H1 (cell line): ENCODE data around the gene ENTR1. TPM values are rescaled to one million over a fixed set of nuclear protein-coding genes. Genes with fewer than 3 reads are reported as not detected.
A peak's percentile ranks its signal among the peaks of the same experiment; 100 is the strongest.

Experiments
- ASH2L ChIP-seq: fragments of 200-600, 300-600 bp; sonication (generic); IDR thresholded peaks from one replicate; pipeline ENCODE4 v1.7.1; 2017; ENCODE audit warnings: low read length
- BACH1 ChIP-seq: IDR thresholded peaks from 2 replicates; pipeline ENCODE4 v1.6.1; 2012; ENCODE audit warnings: low read length, improper control_type of control experiment
- BCL11A ChIP-seq, 2 experiments: IDR thresholded peaks; one replicate each; pipeline ENCODE4 v1.6.1; 2011; ENCODE audit warnings: low read depth in 2 of 2, low read length in 2 of 2, mild to moderate bottlenecking in 2 of 2
- BRCA1 ChIP-seq: IDR thresholded peaks from 2 replicates; pipeline ENCODE4 v1.6.1; 2012; ENCODE audit warnings: low read depth, low read length, improper control_type of control experiment
- CBX8 ChIP-seq: fragments of 300-800, 300-1000 bp; sonication (generic); IDR thresholded peaks from 2 replicates; pipeline ENCODE4 v1.7.1; 2016; ENCODE audit warnings: low read depth, low read length, borderline replicate concordance
- EGR1 ChIP-seq: IDR thresholded peaks from 2 replicates; pipeline ENCODE4 v1.6.1; 2011; ENCODE audit warnings: low read depth, low read length, borderline replicate concordance
- EP300 ChIP-seq, 2 experiments: IDR thresholded peaks; 1 replicate in 1 of 2; 2 replicates in 1 of 2; pipeline ENCODE4 v1.6.1; 2011 to 2012; ENCODE audit warnings: low read depth in 2 of 2, low read length in 2 of 2, mild to moderate bottlenecking in 2 of 2, borderline replicate concordance in 1 of 2, inconsistent platforms in 1 of 2, moderate library complexity in 1 of 2
- GABPA ChIP-seq: IDR thresholded peaks from 2 replicates; pipeline ENCODE4 v1.6.1; 2011; ENCODE audit warnings: mild to moderate bottlenecking, low read length, moderate library complexity, borderline replicate concordance; ENCODE audit not compliant: insufficient read depth
- GTF2F1 ChIP-seq: IDR thresholded peaks from 2 replicates; pipeline ENCODE4 v1.6.1; 2012; ENCODE audit warnings: low read depth, low read length, improper control_type of control experiment, borderline replicate concordance
- JUN ChIP-seq: IDR thresholded peaks from 2 replicates; pipeline ENCODE4 v1.6.1; 2011; ENCODE audit warnings: low read depth, mild to moderate bottlenecking, improper control_type of control experiment, low read length
- RAD21 ChIP-seq, 2 experiments: IDR thresholded peaks in 1 of 2; conservative IDR thresholded peaks in 1 of 2; 2 replicates each; pipeline ENCODE4 v1.6.1; 2011; ENCODE audit warnings: low read depth in 2 of 2, low read length in 2 of 2, improper control_type of control experiment in 1 of 2, inconsistent platforms in 1 of 2, mild to moderate bottlenecking in 1 of 2, moderate library complexity in 1 of 2
- SIN3A ChIP-seq, 2 experiments: IDR thresholded peaks in 1 of 2; conservative IDR thresholded peaks in 1 of 2; 2 replicates each; pipeline ENCODE4 v1.6.1; 2011 to 2012; ENCODE audit warnings: low read length in 2 of 2, improper control_type of control experiment in 1 of 2, low read depth in 1 of 2, mild to moderate bottlenecking in 1 of 2
- SP1 ChIP-seq: IDR thresholded peaks from 2 replicates; pipeline ENCODE4 v1.6.1; 2011; ENCODE audit warnings: low read depth, low read length
- SP4 ChIP-seq: IDR thresholded peaks from 2 replicates; pipeline ENCODE4 v1.6.1; 2012; ENCODE audit warnings: low read length, inconsistent platforms
- TAF7 ChIP-seq: optimal IDR thresholded peaks from 2 replicates; pipeline ENCODE3; 2011; ENCODE audit warnings: low read depth, mild to moderate bottlenecking, inconsistent platforms, low read length, moderate library complexity, borderline replicate concordance
- YY1 ChIP-seq: IDR thresholded peaks from 2 replicates; pipeline ENCODE4 v1.6.1; 2011; ENCODE audit warnings: low read depth, mild to moderate bottlenecking, low read length
- ZNF274 ChIP-seq: IDR thresholded peaks from 2 replicates; pipeline ENCODE4 v1.7.0; 2012; ENCODE audit warnings: low read length, borderline replicate concordance; ENCODE audit errors: extremely low read depth
- polyA plus RNA-seq, 7 experiments: library from polyadenylated mRNA; depleted of rRNA in 3 of 7; stranded (reverse) in 5 of 7; unstranded in 2 of 7; fragments of >200 nt in 5 of 7; fragments of 200-250 nt in 2 of 7; gene quantifications; 1 replicate in 5 of 7; 2 replicates in 1 of 7; 4 replicates in 1 of 7; pipeline versions ENCODE4 v1.2.1 to v1.2.3, GENCODE V29; 2011 to 2013; ENCODE audit warnings: missing spikeins in 2 of 7, mixed read lengths in 2 of 7
- total RNA-seq: library from RNA; stranded (reverse); fragmentation: NEBNext Ultra II Directional; extraction: Animal tissue kit (Norgen Biotek cat#: 25700); gene quantifications from 2 replicates; pipeline ENCODE4 v1.2.1, GENCODE V29; 2021
- TF ChIP-seq, protein P1 (sequence below): IDR thresholded peaks from 2 replicates; pipeline ENCODE4 v1.6.1; 2012; ENCODE audit warnings: inconsistent platforms
- TF ChIP-seq, protein P2 (sequence below): IDR thresholded peaks from 2 replicates; pipeline ENCODE4 v1.6.1; 2012; ENCODE audit warnings: inconsistent platforms

ENTR1 gene
- total and polyA plus RNA-seq, 2 of the 8 experiments (the other 6 are each of a cell fraction or from before 2014, with no cell fraction given) = 65.2 to 102 TPM

DNA sequence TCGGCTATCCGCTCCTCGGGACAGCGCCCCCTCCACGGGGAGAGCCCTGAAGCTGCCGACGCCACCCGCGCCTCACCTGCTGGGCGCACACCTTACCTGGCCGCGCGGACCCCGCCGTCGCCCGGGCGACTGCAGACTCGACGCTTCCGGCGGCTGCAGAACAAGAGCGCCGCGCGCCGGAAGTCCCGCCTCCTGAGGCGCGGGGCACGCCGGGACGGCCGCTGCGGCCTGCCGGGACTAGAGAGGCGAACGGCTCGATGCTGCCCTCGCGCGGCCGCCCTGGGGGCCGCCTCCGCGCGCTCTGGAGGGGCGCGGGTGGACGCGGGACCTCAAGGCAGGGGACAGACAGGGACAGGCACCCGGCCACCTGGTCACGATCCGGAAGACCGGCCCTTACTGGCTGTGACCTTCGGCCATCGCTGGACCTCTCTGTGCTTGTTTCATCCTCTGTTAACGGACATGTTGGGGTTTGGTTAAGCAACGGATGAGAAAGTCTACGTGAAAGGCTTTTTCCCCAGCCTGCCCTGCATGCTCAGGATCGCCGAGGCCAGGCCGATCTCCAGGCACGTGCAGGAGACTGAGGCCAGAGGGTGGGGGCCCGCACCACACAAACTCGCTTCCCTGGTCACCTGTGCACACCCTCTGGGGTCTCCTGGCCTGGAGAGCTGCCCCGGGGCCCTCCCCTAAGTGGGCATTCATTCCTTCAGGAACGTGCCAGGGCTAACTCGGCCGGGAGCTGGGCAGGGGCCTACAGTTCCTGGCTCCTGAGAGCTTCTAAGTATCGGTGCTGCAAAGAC lies 10.2 kb downstream of the ENTR1 start, which contains the start of gene SNAPC4 (continued):
- TF ChIP-seq SIN3A (conservative IDR thresholded peaks at IDR 0.05 in 1 of 2, IDR thresholded peaks at IDR 0.05 in 1 of 2; ENCODE audit: low read depth in 1 of 2, low read length in 2 of 2) = peak in 1 of 2 experiments; percentile 92; a peak in 2 of 4 replicates
- peak; percentile 9; the same call in 1 of the 2 replicates for TF ChIP-seq EGR1
- TF ChIP-seq BACH1 = peak; percentile 68
- TF ChIP-seq GTF2F1 = 0 out of 2 replicates have a peak, but pooled peaks have one; percentile 17
- TF ChIP-seq TAF7 = peak; percentile 96
- TF ChIP-seq CBX8 = no peak
- TF ChIP-seq, protein P1, sequence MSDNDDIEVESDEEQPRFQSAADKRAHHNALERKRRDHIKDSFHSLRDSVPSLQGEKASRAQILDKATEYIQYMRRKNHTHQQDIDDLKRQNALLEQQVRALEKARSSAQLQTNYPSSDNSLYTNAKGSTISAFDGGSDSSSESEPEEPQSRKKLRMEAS = peak; percentile 46
- no peak for TF ChIP-seq JUN
- peak; percentile 95 for TF ChIP-seq GABPA
- TF ChIP-seq, protein P2, sequence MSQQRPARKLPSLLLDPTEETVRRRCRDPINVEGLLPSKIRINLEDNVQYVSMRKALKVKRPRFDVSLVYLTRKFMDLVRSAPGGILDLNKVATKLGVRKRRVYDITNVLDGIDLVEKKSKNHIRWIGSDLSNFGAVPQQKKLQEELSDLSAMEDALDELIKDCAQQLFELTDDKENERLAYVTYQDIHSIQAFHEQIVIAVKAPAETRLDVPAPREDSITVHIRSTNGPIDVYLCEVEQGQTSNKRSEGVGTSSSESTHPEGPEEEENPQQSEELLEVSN = no peak; the same call in 1 of the 2 replicates
- TF ChIP-seq ASH2L = no peak
- no peak; the same call in 1 of the 2 replicates for TF ChIP-seq SP1
- no peak for TF ChIP-seq ZNF274
- peak in 1 of 2 experiments; percentile 37; a peak in 1 of 3 replicates for TF ChIP-seq EP300 (IDR thresholded peaks at IDR 0.05; ENCODE audit: borderline replicate concordance in 1 of 2, low read depth in 2 of 2, low read length in 2 of 2)
- no peak for TF ChIP-seq BRCA1
- TF ChIP-seq RAD21 (IDR thresholded peaks at IDR 0.05 in 1 of 2, conservative IDR thresholded peaks at IDR 0.05 in 1 of 2; ENCODE audit: low read depth in 2 of 2, low read length in 2 of 2) = peak; percentile 57 to 77
- no peak for TF ChIP-seq BCL11A (IDR thresholded peaks at IDR 0.05; ENCODE audit: low read depth in 2 of 2, low read length in 2 of 2)
- peak; percentile 47; the same call in 1 of the 2 replicates for TF ChIP-seq YY1
- TF ChIP-seq SP4 = no peak
